HL-60 (cell line): Measurements from ENCODE around the gene ZNF611.
"Not testable (repeated sequence)": the region's sequence is repeated elsewhere in the genome, so short reads cannot be mapped to it uniquely, and the experiment has no call there.

Source experiments
- CTCF ChIP-seq: IDR thresholded peaks from one replicate; pipeline ENCODE4 v1.5.1; 2011; ENCODE audit warnings: low read length, control low read depth, inconsistent platforms; ENCODE audit not compliant: insufficient read depth
- POLR2AphosphoS5 ChIP-seq: IDR thresholded peaks from 2 replicates; pipeline ENCODE4 v1.6.1; 2012; ENCODE audit warnings: low read depth

GRCh38 chr19:52726051-52726450, 8.8 kb downstream of the ZNF611 start:
- TF ChIP-seq CTCF, POLR2AphosphoS5: not testable (repeated sequence)
